Epithelial cell of proximal tubule (primary cell): ENCODE measurements around the gene KPTN. TPM values are rescaled to one million over a fixed set of nuclear protein-coding genes. Genes with fewer than 3 reads are reported as not detected.
A peak's percentile ranks its signal among the peaks of the same experiment; 100 is the strongest.

Source experiments
- DNase-seq: peaks from one replicate; pipeline ENCODE4 v3.0.0-alpha.2; 2011; ENCODE audit warnings: low read depth
- H3K4me3 ChIP-seq: 2 replicates; pipeline ENCODE4 v1.5.1; 2011; ENCODE audit warnings: low read depth, mild to moderate bottlenecking, low read length
- total RNA-seq: library from RNA; depleted of rRNA; stranded (reverse); fragments of >200 nt; gene quantifications from 2 replicates; pipeline ENCODE4 v1.2.3, GENCODE V29; 2015
- TF ChIP-seq, protein P1 (sequence below): conservative IDR thresholded peaks from 2 replicates; pipeline ENCODE4 v1.5.1; 2012; ENCODE audit warnings: low read depth, mild to moderate bottlenecking, low read length

KPTN gene
- total RNA-seq, 1 donor from 2014 or later = 3.2 TPM

DNA sequence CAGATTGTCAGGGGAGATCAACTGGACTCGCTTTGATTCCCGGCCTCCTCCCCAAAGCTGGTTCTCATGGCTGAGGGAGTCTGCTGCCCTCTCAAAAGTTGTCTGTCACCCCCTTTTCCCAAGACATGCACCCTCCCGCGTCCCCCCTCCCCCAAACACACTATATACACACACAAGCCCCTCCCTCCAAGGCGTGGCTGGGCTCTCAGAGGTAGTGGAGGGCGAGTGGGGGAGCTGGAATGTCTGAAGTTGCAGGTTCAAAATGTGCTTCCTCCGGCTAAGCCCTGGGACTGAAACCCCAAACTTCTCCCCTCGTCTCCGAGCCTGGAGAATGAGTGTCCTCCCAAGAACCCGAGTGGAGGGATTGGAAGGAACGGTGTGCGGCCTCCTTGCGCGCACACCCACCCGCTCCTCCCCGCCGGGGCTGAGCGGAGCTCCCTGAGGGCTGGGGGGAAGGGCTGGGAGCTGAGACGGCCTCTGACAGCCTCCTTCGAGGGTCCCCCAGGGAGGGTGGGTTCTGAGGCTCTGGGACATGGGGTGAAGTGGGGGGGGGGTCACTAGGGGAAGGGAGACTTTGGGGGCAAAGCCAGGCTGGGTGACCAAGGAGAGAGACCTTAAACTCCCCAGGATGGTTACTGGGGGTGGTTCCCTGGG is 54.8 kb downstream of the KPTN start:
- TF ChIP-seq, protein P1, sequence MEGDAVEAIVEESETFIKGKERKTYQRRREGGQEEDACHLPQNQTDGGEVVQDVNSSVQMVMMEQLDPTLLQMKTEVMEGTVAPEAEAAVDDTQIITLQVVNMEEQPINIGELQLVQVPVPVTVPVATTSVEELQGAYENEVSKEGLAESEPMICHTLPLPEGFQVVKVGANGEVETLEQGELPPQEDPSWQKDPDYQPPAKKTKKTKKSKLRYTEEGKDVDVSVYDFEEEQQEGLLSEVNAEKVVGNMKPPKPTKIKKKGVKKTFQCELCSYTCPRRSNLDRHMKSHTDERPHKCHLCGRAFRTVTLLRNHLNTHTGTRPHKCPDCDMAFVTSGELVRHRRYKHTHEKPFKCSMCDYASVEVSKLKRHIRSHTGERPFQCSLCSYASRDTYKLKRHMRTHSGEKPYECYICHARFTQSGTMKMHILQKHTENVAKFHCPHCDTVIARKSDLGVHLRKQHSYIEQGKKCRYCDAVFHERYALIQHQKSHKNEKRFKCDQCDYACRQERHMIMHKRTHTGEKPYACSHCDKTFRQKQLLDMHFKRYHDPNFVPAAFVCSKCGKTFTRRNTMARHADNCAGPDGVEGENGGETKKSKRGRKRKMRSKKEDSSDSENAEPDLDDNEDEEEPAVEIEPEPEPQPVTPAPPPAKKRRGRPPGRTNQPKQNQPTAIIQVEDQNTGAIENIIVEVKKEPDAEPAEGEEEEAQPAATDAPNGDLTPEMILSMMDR = no peak
- H3K4me3 ChIP-seq = no peak overlapping the region
- no peak for DNase-seq

DNA sequence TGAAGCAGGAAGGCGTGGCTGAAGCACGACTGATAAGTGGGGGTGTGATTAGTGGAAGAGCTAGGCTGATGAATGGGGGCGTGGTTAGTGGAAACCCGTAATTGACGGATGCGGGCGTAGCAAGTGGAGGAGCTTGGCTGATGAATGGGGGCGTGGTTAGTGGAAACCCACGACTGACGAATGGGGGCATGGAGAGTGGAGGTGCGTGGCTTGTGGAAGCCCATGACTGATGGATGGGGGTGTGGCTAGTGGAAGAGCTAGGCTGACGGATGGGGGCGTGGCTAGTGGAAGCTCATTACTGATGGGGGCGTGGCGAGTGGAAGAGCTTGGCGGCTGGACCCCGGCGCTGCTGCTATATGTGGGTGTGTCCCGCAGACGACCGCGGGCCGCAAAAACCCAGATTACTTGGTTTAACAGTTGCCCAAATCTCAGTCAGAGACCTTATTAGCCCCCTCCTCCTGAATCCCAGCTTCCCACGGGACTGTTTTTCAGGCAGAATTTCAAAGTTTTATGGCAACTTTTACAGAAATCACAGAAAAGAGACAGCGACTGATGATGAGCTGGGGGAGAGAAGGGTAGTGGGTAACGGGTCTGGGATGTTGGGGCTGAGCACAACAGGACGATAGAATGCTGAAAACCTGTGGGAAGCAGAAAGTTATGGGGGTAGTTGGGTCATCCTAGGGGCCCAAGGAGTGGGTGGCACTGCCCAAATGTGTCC is 55.7 kb downstream of the KPTN start:
- H3K4me3 ChIP-seq = peak overlapping the region; percentile 28
- TF ChIP-seq, protein P1 = no peak
- peak; percentile 37 for DNase-seq

DNA sequence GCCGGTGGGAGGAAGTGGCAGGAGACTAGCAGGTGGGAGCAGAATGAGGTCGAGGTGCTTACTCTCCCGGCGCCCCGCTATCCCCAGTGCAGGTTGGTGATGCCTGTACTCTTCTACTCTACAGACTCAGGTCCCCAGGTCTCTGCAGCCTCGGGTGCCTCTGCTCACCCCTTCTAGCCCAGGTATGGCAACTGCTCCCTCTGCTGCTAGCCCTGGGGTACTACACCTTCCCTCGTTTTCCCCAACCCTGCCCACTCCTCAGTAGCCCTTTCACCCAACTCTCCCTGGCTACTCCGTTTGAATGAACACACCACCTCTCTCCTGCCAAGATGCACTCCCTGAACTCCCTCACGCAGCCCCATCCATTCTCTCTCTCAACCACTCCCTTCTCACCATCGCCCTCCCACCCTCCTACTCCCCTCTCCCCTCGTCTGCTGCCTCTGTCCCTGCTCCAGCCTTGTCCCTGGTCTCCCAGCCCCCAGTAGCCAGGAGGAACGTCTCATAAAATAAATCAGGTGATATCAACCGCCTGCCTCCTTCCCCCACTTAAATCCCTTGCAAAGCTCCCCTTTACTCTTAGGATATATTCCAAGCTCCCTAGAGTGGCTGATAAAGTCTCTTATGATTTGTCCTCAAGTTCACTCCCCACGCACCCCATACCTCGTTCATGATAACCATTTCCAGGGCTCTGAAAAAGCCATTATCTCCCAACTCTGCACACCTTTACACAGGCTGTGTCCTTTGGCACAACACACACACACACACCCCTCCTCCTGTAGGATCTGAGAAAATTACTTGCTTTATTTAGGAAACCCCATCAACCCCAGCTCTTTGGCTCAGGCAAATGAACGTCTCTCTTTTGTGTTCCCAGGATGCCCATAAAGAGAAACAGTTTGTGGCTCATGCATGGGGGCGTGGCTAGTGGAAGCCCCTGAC is 56.5 kb downstream of the KPTN start:
- TF ChIP-seq, protein P1 = peak; percentile 90
- DNase-seq = no peak
- H3K4me3 ChIP-seq = no peak overlapping the region

Other genes with a start within 250 kb of the KPTN start
- gene CCDC9, start 227.7 kb downstream of the KPTN start, total RNA-seq = 14.7 and 17.8 TPM in 2 replicates
- 3.0 and 7.0 TPM in 2 replicates for gene INAFM1, start 209.3 kb downstream of the KPTN start, total RNA-seq
- gene C5AR1, start 174.4 kb downstream of the KPTN start, total RNA-seq = not detected in 2 replicates
- not detected in 2 replicates for gene C5AR2, start 152.0 kb downstream of the KPTN start, total RNA-seq
- 11.5 and 18.8 TPM in 2 replicates for gene DHX34, start 134.9 kb downstream of the KPTN start, total RNA-seq
- gene MEIS3, start 64.7 kb downstream of the KPTN start, total RNA-seq = 0.29 TPM in 1 of 2 replicates, not detected in the other
- not detected in 2 replicates for gene SLC8A2, start 12.3 kb downstream of the KPTN start, total RNA-seq
- 78.9 and 82.2 TPM in 2 replicates for gene NAPA, start 30.8 kb upstream of the KPTN start, total RNA-seq
- gene ZNF541, start 88.9 kb upstream of the KPTN start, total RNA-seq = not detected in 2 replicates
- 2.1 and 2.7 TPM in 2 replicates for gene BICRA, start 124.9 kb upstream of the KPTN start, total RNA-seq
- gene EHD2, start 229.2 kb upstream of the KPTN start, total RNA-seq = 33.6 and 58.9 TPM in 2 replicates